CD14-positive monocyte (primary cell): ENCODE data around the gene IVD. TPM values are rescaled to one million over a fixed set of nuclear protein-coding genes. Genes with fewer than 3 reads are reported as not detected.
A peak's percentile ranks its signal among the peaks of the same experiment; 100 is the strongest.

Source experiments
- DNase-seq, 3 donors: peaks; one replicate each; pipeline ENCODE4 v3.0.0-alpha.2; 2011 to 2022
- H2AFZ ChIP-seq: 2 replicates; pipeline ENCODE4 v1.6.0; 2012; ENCODE audit warnings: mild to moderate bottlenecking, low read depth, low read length, inconsistent platforms; ENCODE audit not compliant: insufficient read depth, poor library complexity, severe bottlenecking
- H3K27ac ChIP-seq, 2 donors: 1 replicate in 1 of 2; 2 replicates in 1 of 2; pipeline ENCODE4 v1.5.1; 2012 to 2013; ENCODE audit warnings: low read length in 2 of 2, control low read depth in 1 of 2, inconsistent platforms in 1 of 2, low read depth in 1 of 2, mild to moderate bottlenecking in 1 of 2
- H3K27me3 ChIP-seq, 2 donors: one replicate each; pipeline versions ENCODE4 v1.6.0 to v1.6.1; 2011 to 2013; ENCODE audit warnings: low read length in 2 of 2; ENCODE audit not compliant: control insufficient read depth in 2 of 2, insufficient read depth in 2 of 2
- H3K36me3 ChIP-seq, 2 donors: replicated peaks in 1 of 2; 1 replicate in 1 of 2; 2 replicates in 1 of 2; pipeline versions ENCODE4 v1.5.1 to v1.6.1; 2012 to 2013; ENCODE audit warnings: low read length in 2 of 2, control low read depth in 1 of 2, inconsistent platforms in 1 of 2, mild to moderate bottlenecking in 1 of 2; ENCODE audit not compliant: insufficient read depth in 2 of 2, control insufficient read depth in 1 of 2
- H3K4me1 ChIP-seq, 2 donors: 1 replicate in 1 of 2; 2 replicates in 1 of 2; pipeline versions ENCODE4 v1.5.1 to v1.6.1; 2012 to 2013; ENCODE audit warnings: low read length in 2 of 2, control low read depth in 1 of 2, inconsistent platforms in 1 of 2, mild to moderate bottlenecking in 1 of 2, moderate library complexity in 1 of 2; ENCODE audit not compliant: insufficient read depth in 2 of 2, control insufficient read depth in 1 of 2
- H3K4me2 ChIP-seq: replicated peaks from 2 replicates; pipeline ENCODE3; 2012; ENCODE audit warnings: low read length, moderate library complexity, mild to moderate bottlenecking; ENCODE audit not compliant: poor library complexity, severe bottlenecking; ENCODE audit errors: extremely low read depth
- H3K4me3 ChIP-seq, 3 experiments: fragments of 200-600 bp in 1 of 3; sonication (generic) in 1 of 3; replicated peaks in 1 of 3; 1 replicate in 2 of 3; 2 replicates in 1 of 3; pipeline ENCODE4 v1.5.1; 2011 to 2013; ENCODE audit warnings: low read length in 3 of 3, mild to moderate bottlenecking in 3 of 3, control low read depth in 2 of 3, low read depth in 2 of 3, inconsistent platforms in 1 of 3, moderate library complexity in 1 of 3
- H3K79me2 ChIP-seq: 2 replicates; pipeline ENCODE4 v1.6.0; 2012; ENCODE audit warnings: mild to moderate bottlenecking, control low read depth, inconsistent platforms, low read length, moderate library complexity; ENCODE audit not compliant: insufficient read depth
- H3K9ac ChIP-seq: 2 replicates; pipeline ENCODE4 v1.6.0; 2017; ENCODE audit warnings: low read length, mild to moderate bottlenecking; ENCODE audit not compliant: insufficient read depth, poor library complexity, severe bottlenecking
- H3K9me3 ChIP-seq, 2 donors: replicated peaks in 1 of 2; 1 replicate in 1 of 2; 2 replicates in 1 of 2; pipeline versions ENCODE4 v1.5.1 to v1.6.1; 2012 to 2013; ENCODE audit warnings: low read length in 2 of 2, control low read depth in 1 of 2; ENCODE audit not compliant: control insufficient read depth in 1 of 2, insufficient read depth in 1 of 2
- H4K20me1 ChIP-seq: 2 replicates; pipeline ENCODE4 v1.6.0; 2012; ENCODE audit warnings: mild to moderate bottlenecking, low read length, control low read depth, moderate library complexity; ENCODE audit not compliant: insufficient read depth
- H3K27ac Mint-ChIP-seq, 7 donors: one replicate each; pipeline ENCODE4 v1.8.0; 2020; ENCODE audit warnings: mild to moderate bottlenecking in 7 of 7, mixed read lengths in 7 of 7, moderate library complexity in 6 of 7, inconsistent platforms in 2 of 7
- H3K27me3 Mint-ChIP-seq, 3 donors: one replicate each; pipeline ENCODE4 v1.8.0; 2021 to 2022; ENCODE audit warnings: low read depth in 3 of 3, mild to moderate bottlenecking in 3 of 3, mixed read lengths in 3 of 3, moderate library complexity in 3 of 3, inconsistent platforms in 1 of 3
- H3K36me3 Mint-ChIP-seq, 2 donors: one replicate each; pipeline ENCODE4 v1.8.0; 2020; ENCODE audit warnings: mixed read lengths in 2 of 2, inconsistent platforms in 1 of 2, mild to moderate bottlenecking in 1 of 2
- H3K4me1 Mint-ChIP-seq: one replicate; pipeline ENCODE4 v1.8.0; 2020; ENCODE audit warnings: mild to moderate bottlenecking, mixed read lengths
- H3K4me3 Mint-ChIP-seq, 2 donors: one replicate each; pipeline ENCODE4 v1.8.0; 2020; ENCODE audit warnings: mild to moderate bottlenecking in 2 of 2, mixed read lengths in 2 of 2, moderate library complexity in 1 of 2
- H3K9me3 Mint-ChIP-seq, 7 donors: one replicate each; pipeline ENCODE4 v1.8.0; 2020 to 2022; ENCODE audit warnings: mixed read lengths in 7 of 7, mild to moderate bottlenecking in 6 of 7, moderate library complexity in 6 of 7, inconsistent platforms in 2 of 7
- CTCF ChIP-seq: fragments of 200-600 bp; IDR thresholded peaks from one replicate; pipeline ENCODE4 v1.8.0; 2022; ENCODE audit warnings: antibody characterized with exemption, mild to moderate bottlenecking
- WGBS: methylation state at CpG from one replicate; pipeline ENCODE4 v1.1.5; 2013; ENCODE audit warnings: missing lambda C conversion rate; ENCODE audit not compliant: insufficient coverage; 5-methylcytosine and 5-hydroxymethylcytosine counted together
- intact Hi-C, 2 donors: fragments of 100-400 bp; cut with micrococcal nuclease; formaldehyde crosslinking; loops; one replicate each; pipeline versions ENCODE4 v1.15.0 to v1.15.1; 2023
- polyA plus RNA-seq, 3 donors: library from polyadenylated mRNA; depleted of rRNA in 1 of 3; unstranded in 2 of 3; stranded (reverse) in 1 of 3; fragments of 300-500 nt in 2 of 3; fragments of >200 nt in 1 of 3; fragmentation: Illumina TruSeq in 2 of 3; gene quantifications; 1 replicate in 2 of 3; 2 replicates in 1 of 3; pipeline ENCODE4 v1.2.3, GENCODE V29; 2012 to 2021

Gene IVD
- polyA plus RNA-seq, 3 donors = 28.6 to 46.3 (median 31.3) TPM

- Histone ChIP-seq H4K20me1 (no peaks in the 10 kb centered on the region), H3K27ac (peak overlapping the region; percentile 76 to 84), H3K4me3 (peak overlapping the region; percentile 46 to 91 (median 72)), H3K4me1 (peaks cover 13 to 34% of the 10 kb centered on the region in 2 donors), H3K27me3 (no peaks in the 10 kb centered on the region), H2AFZ (peak overlapping the region; percentile 87), H3K4me2 (peak overlapping the region; percentile 97), H3K9me3 (no peaks in the 10 kb centered on the region), H3K79me2 (peaks cover 10% of the 10 kb centered on the region), H3K9ac (peak overlapping the region; percentile 77), H3K36me3 (peaks cover 7 to 17% of the 10 kb centered on the region in 2 donors)
- peaks cover 0 to 2% (median 0%) of the 10 kb centered on the region in 7 donors for H3K9me3 Mint-ChIP-seq
- peaks cover 27% of the 10 kb centered on the region for H3K4me1 Mint-ChIP-seq
- intact Hi-C loops = no loop called here
- no peak for DNase-seq
- peak overlapping the region; percentile 89 to 91 for H3K4me3 Mint-ChIP-seq
- peak overlapping the region; percentile 82 to 97 (median 94) for H3K27ac Mint-ChIP-seq
- H3K27me3 Mint-ChIP-seq = peaks cover 2 to 5% (median 2%) of the 10 kb centered on the region in 3 donors
- WGBS = 91% methylated on average over 6 of the region's 7 CpGs
- no peak for TF ChIP-seq CTCF
- H3K36me3 Mint-ChIP-seq = peaks cover 16 to 27% of the 10 kb centered on the region in 2 donors
These were observed 64.3 kb downstream of the IVD start for GRCh38 chr15:40469776-40470390.

- no peaks in the 10 kb centered on the region for H3K27me3 ChIP-seq
- intact Hi-C loops = no loop called here
These were observed 65.0 kb downstream of the IVD start, which contains the start of gene CHST14 for GRCh38 chr15:40470423-40471104. CHST14 (plus strand) TSS chr15:40470984; CDS start chr15:40471214, 230 bp downstream.

More at GRCh38 chr15:40470423-40471104, 65.0 kb downstream of the IVD start, which contains the start of gene CHST14:
- H3K4me1 Mint-ChIP-seq = peaks cover 27% of the 10 kb centered on the region
- H3K4me2 ChIP-seq = peak within 1 kb of the TSS; percentile 97
- H2AFZ ChIP-seq = peak within 1 kb of the TSS; percentile 94
- peaks cover 10% of the 10 kb centered on the region for H3K79me2 ChIP-seq
- peaks cover 0 to 2% (median 0%) of the 10 kb centered on the region in 7 donors for H3K9me3 Mint-ChIP-seq
- no peaks in the 10 kb centered on the region for H3K9me3 ChIP-seq
- H3K4me3 ChIP-seq = peak within 1 kb of the TSS; percentile 52 to 91 (median 72)
- H3K4me3 Mint-ChIP-seq = peak within 1 kb of the TSS; percentile 89 to 93
- H3K36me3 Mint-ChIP-seq = peaks cover 9 to 20% of the 10 kb centered on the region in 2 donors
- peaks cover 2 to 5% (median 2%) of the 10 kb centered on the region in 3 donors for H3K27me3 Mint-ChIP-seq
- H3K4me1 ChIP-seq = peaks cover 13 to 34% of the 10 kb centered on the region in 2 donors
- peak within 1 kb of the TSS; percentile 82 to 97 (median 94) for H3K27ac Mint-ChIP-seq
- peak; percentile 69 to 83 (median 71) for DNase-seq
- H3K9ac ChIP-seq = peak within 1 kb of the TSS; percentile 77
- peaks cover under 1 to 11% of the 10 kb centered on the region in 2 donors for H3K36me3 ChIP-seq
- peak within 1 kb of the TSS; percentile 76 to 84 for H3K27ac ChIP-seq
- WGBS = 1% methylated on average over 24 of the region's 52 CpGs
- TF ChIP-seq CTCF = no peak
- H4K20me1 ChIP-seq = no peaks in the 10 kb centered on the region

Other genes with a start within 250 kb of the IVD start
- under 1 TPM in 2 of 3 donors, not detected in 1; 0.01 to 0.51 TPM for gene BUB1B, start 244.7 kb upstream of the IVD start, polyA plus RNA-seq
- under 1 TPM in 1 of 3 donors, not detected in 2; 0.03 TPM for gene PAK6, start 166.7 kb upstream of the IVD start, polyA plus RNA-seq
- gene ANKRD63, start 122.7 kb upstream of the IVD start, polyA plus RNA-seq = not detected
- gene PLCB2, start 97.9 kb upstream of the IVD start, polyA plus RNA-seq = 1,000 to 10,000 TPM in 1 of 3 donors, 10 to 100 TPM in 2; 56.5 to 1,191 (median 74.5) TPM
- gene INAFM2, start 82.1 kb upstream of the IVD start, polyA plus RNA-seq = 10 to 100 TPM in 1 of 3 donors, 1 to 10 TPM in 2; 5.1 to 19.6 (median 8.3) TPM
- gene CCDC9B, start 64.9 kb upstream of the IVD start, polyA plus RNA-seq = 1 to 10 TPM in 1 of 3 donors, under 1 TPM in 2; 0.13 to 2.2 (median 0.39) TPM
- not detected for gene PHGR1, start 54.8 kb upstream of the IVD start, polyA plus RNA-seq
- gene DISP2, start 47.6 kb upstream of the IVD start, polyA plus RNA-seq = under 1 TPM in 2 of 3 donors, not detected in 1; 0.01 TPM
- gene KNSTRN, start 23.1 kb upstream of the IVD start, polyA plus RNA-seq = 1 to 10 TPM; 5.4 to 10.0 (median 7.9) TPM
- 1 to 10 TPM in 1 of 3 donors, under 1 TPM in 2; 0.67 to 8.9 (median 0.79) TPM for gene BAHD1, start 35.2 kb downstream of the IVD start, polyA plus RNA-seq
- gene CHST14, start 65.2 kb downstream of the IVD start, polyA plus RNA-seq = 1 to 10 TPM in 2 of 3 donors, under 1 TPM in 1; 0.85 to 5.2 (median 1.2) TPM
- 10 to 100 TPM in 2 of 3 donors, 1 to 10 TPM in 1; 7.5 to 37.3 (median 30.8) TPM for gene CCDC32, start 159.2 kb downstream of the IVD start, polyA plus RNA-seq
- 1 to 10 TPM; 1.1 to 6.3 (median 4.3) TPM for gene RPUSD2, start 163.5 kb downstream of the IVD start, polyA plus RNA-seq
- under 1 TPM; 0.13 to 0.38 (median 0.16) TPM for gene KNL1, start 188.5 kb downstream of the IVD start, polyA plus RNA-seq